ENCODE results near the gene TMEM175. TPM values are rescaled to one million over a fixed set of nuclear protein-coding genes. Genes with fewer than 3 reads are reported as not detected.
A peak's percentile ranks its signal among the peaks of the same experiment; 100 is the strongest.

TMEM175 gene
- polyA plus RNA-seq, 1 donor (not counting 4 experiments of a cell fraction or from before 2014, with no cell fraction given): 23.2 TPM

- DNase-seq (ENCODE audit: low read depth, low spot score): no peak
- no peak overlapping the region for H3K4me3 ChIP-seq (ENCODE audit: control insufficient read depth in 2 of 3, extremely low read depth in 1 of 3, insufficient read depth in 2 of 3, low read depth in 1 of 3, low read length in 3 of 3)
- H3K27me3 ChIP-seq (ENCODE audit: control insufficient read depth, extremely low read depth, insufficient read depth, low read length): no peaks in the 10 kb centered on the region
- no peak overlapping the region for H3K9ac ChIP-seq (ENCODE audit: control insufficient read depth, extremely low read depth, insufficient read depth, low read length)
- no peak overlapping the region for H3K4me2 ChIP-seq (ENCODE audit: control insufficient read depth, extremely low read depth, insufficient read depth, low read depth, low read length)
- H3K79me2 ChIP-seq (ENCODE audit: control insufficient read depth, insufficient read depth, low read length): no peaks in the 10 kb centered on the region
- peaks cover 4 to 20% of the 10 kb centered on the region in 2 experiments for H3K36me3 ChIP-seq (ENCODE audit: control insufficient read depth in 2 of 2, extremely low read depth in 1 of 2, insufficient read depth in 2 of 2, low read length in 2 of 2)
- dilution Hi-C loops (cut with MboI; ENCODE audit: extremely low pct_ligation_motif_present, low sequenced_read_pairs): no loop called here
- H3K27ac ChIP-seq (ENCODE audit: control insufficient read depth, insufficient read depth, low read length): no peak overlapping the region
- H3K4me1 ChIP-seq (ENCODE audit: control insufficient read depth, extremely low read depth, insufficient read depth, low read length): peaks cover 7% of the 10 kb centered on the region
- FAIRE-seq: no peak
- peaks cover 6% of the 10 kb centered on the region for H4K20me1 ChIP-seq (ENCODE audit: control insufficient read depth, extremely low read depth, insufficient read depth, low read length)
- H2AFZ ChIP-seq (ENCODE audit: control insufficient read depth, low read length): no peak overlapping the region
- no peaks in the 10 kb centered on the region for H3K9me3 ChIP-seq (ENCODE audit: control insufficient read depth, low read depth, low read length)
- H3K9me1 ChIP-seq (ENCODE audit: control insufficient read depth, extremely low read depth, insufficient read depth, low read length): peaks cover 3% of the 10 kb centered on the region
- no peak for TF ChIP-seq EZH2 (IDR thresholded peaks at IDR 0.05; ENCODE audit: low read length)
- TF ChIP-seq CTCF (optimal IDR thresholded peaks at IDR 0.05 in 1 of 3, IDR thresholded peaks at IDR 0.05 in 1 of 3, conservative IDR thresholded peaks at IDR 0.05 in 1 of 3; ENCODE audit: extremely low read depth in 1 of 3, insufficient read depth in 2 of 3, low read length in 3 of 3): no peak
Measured at GRCh38 chr4:960636-961350, 28.5 kb downstream of the TMEM175 start.

DNA sequence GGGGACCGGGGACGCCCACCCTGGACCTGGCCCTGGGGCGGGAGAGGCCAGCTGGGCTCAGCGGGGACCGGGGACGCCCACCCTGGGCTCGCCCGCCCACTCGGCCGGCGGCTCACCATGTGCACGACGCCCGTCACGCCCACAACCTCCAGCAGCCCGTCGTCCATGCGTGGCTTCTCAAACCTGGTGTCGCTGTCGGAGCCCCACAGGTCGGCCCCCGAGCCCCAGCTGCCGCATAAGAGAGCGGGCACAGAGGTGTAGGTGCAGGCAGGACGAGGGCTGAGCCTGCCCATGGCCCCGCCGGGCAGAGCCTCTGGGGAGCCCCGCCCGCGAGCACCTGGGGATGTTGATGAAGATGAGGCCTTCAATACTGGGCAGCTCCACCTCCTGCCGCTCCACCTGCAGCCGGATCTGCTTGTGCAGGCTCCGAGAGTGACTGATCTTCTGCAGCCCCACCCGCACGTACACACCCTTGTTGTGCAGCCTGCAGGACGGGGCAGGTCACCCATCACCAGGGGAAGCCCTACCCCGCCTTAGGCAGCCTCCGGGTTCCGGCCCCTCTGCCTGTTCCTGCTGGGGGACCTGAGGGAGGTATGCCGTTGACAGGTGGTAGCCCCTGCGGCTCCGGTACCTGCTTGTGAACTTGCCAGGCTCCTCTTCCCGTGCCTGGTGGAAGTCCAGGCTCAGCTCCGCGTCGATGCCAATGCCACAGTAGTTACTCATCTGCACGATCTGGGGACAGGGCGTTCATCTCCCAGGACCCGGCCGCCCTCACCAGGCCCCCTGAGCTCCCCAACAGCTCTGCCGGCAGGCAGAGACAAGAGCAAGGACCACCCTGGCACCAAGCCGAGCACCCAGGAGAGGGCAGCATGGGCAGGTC, 29.3 kb downstream of the TMEM175 start:
- Histone ChIP-seq H3K4me1 (ENCODE audit: control insufficient read depth, extremely low read depth, insufficient read depth, low read length) (peaks cover 7% of the 10 kb centered on the region), H3K4me2 (ENCODE audit: control insufficient read depth, extremely low read depth, insufficient read depth, low read depth, low read length) (peak overlapping the region; percentile 27), H3K79me2 (ENCODE audit: control insufficient read depth, insufficient read depth, low read length) (no peaks in the 10 kb centered on the region), H2AFZ (ENCODE audit: control insufficient read depth, low read length) (no peak overlapping the region), H3K9me3 (ENCODE audit: control insufficient read depth, low read depth, low read length) (no peaks in the 10 kb centered on the region), H4K20me1 (ENCODE audit: control insufficient read depth, extremely low read depth, insufficient read depth, low read length) (peaks cover 6% of the 10 kb centered on the region), H3K9me1 (ENCODE audit: control insufficient read depth, extremely low read depth, insufficient read depth, low read length) (peaks cover 3% of the 10 kb centered on the region), H3K4me3 (ENCODE audit: control insufficient read depth in 2 of 3, extremely low read depth in 1 of 3, insufficient read depth in 2 of 3, low read depth in 1 of 3, low read length in 3 of 3) (no peak overlapping the region), H3K9ac (ENCODE audit: control insufficient read depth, extremely low read depth, insufficient read depth, low read length) (no peak overlapping the region), H3K36me3 (ENCODE audit: control insufficient read depth in 2 of 2, extremely low read depth in 1 of 2, insufficient read depth in 2 of 2, low read length in 2 of 2) (peaks cover 4 to 22% of the 10 kb centered on the region in 2 experiments), H3K27ac (ENCODE audit: control insufficient read depth, insufficient read depth, low read length) (peak overlapping the region; percentile 8), H3K27me3 (ENCODE audit: control insufficient read depth, extremely low read depth, insufficient read depth, low read length) (no peaks in the 10 kb centered on the region)
- FAIRE-seq (peak; percentile 68), DNase-seq (ENCODE audit: low read depth, low spot score) (peak; percentile 88)
- no peak for TF ChIP-seq EZH2 (IDR thresholded peaks at IDR 0.05; ENCODE audit: low read length)
- no peak for TF ChIP-seq CTCF (optimal IDR thresholded peaks at IDR 0.05 in 1 of 3, IDR thresholded peaks at IDR 0.05 in 1 of 3, conservative IDR thresholded peaks at IDR 0.05 in 1 of 3; ENCODE audit: extremely low read depth in 1 of 3, insufficient read depth in 2 of 3, low read length in 3 of 3)
- dilution Hi-C loops (cut with MboI; ENCODE audit: extremely low pct_ligation_motif_present, low sequenced_read_pairs): no loop called here
